Panc1 (cell line): ENCODE measurements around the gene ADGRB3.

ENCODE experiments used
- CTCF ChIP-seq: fragments of 450-650 bp; IDR thresholded peaks from 2 replicates; pipeline ENCODE4 v1.5.1; 2017; ENCODE audit warnings: mild to moderate bottlenecking
- REST ChIP-seq, 2 experiments: IDR thresholded peaks; 2 replicates each; pipeline ENCODE4 v1.6.1; 2011 to 2012; ENCODE audit warnings: low read depth in 2 of 2, control low read depth in 1 of 2, low read length in 1 of 2, mild to moderate bottlenecking in 1 of 2, moderate library complexity in 1 of 2; ENCODE audit not compliant: insufficient read depth in 1 of 2
- SIN3A ChIP-seq: IDR thresholded peaks from 2 replicates; pipeline ENCODE4 v1.6.1; 2012; ENCODE audit warnings: low read depth, mild to moderate bottlenecking, low read length, moderate library complexity, borderline replicate concordance; ENCODE audit not compliant: insufficient read depth

- TF ChIP-seq REST (IDR thresholded peaks at IDR 0.05; ENCODE audit: insufficient read depth in 1 of 2, low read depth in 2 of 2, low read length in 1 of 2) (no peak), CTCF (no peak), SIN3A (no peak)
Observed at GRCh38 chr6:69019832-69020231, 384.8 kb downstream of the ADGRB3 start.
